H1 (cell line): ENCODE results near the gene CPNE4. TPM values are rescaled to one million over a fixed set of nuclear protein-coding genes. Genes with fewer than 3 reads are reported as not detected.

ENCODE experiments used
- CTCF ChIA-PET: fragments of 300-600 bp; sonication (Branson Sonifier 250); formaldehyde crosslinking; loops from one replicate; lab custom pipeline; 2021; ENCODE audit not compliant: partially characterized antibody; lab: Charles Lee
- POLR2A ChIA-PET: fragments of 300-600 bp; sonication (Branson Sonifier 250); formaldehyde crosslinking; loops from one replicate; lab custom pipeline; 2021; ENCODE audit warnings: inconsistent platforms; ENCODE audit not compliant: partially characterized antibody; lab: Charles Lee
- DNase-seq, 2 experiments: peaks; one replicate each; pipeline versions ENCODE4 v3.0.0 to v3.0.0-alpha.2; 2010 to 2022; ENCODE audit warnings: low spot score in 2 of 2, low read depth in 1 of 2, mixed read lengths in 1 of 2
- FAIRE-seq: peaks from 2 replicates; lab custom pipeline; 2011; peaks lifted over from hg19 to GRCh38; lab: Jason Lieb, UNC
- H2AFZ ChIP-seq: 2 replicates; pipeline ENCODE4 v1.8.1; 2012; ENCODE audit warnings: low read length, inconsistent platforms
- H2AK5ac ChIP-seq: 2 replicates; pipeline ENCODE4 v1.6.1; 2013; ENCODE audit warnings: low read depth, low read length
- H2BK120ac ChIP-seq: replicated peaks from 2 replicates; pipeline ENCODE3; 2013; ENCODE audit warnings: low read depth, low read length, inconsistent platforms
- H2BK12ac ChIP-seq: 2 replicates; pipeline ENCODE4 v1.6.1; 2013; ENCODE audit warnings: low read depth, low read length
- H2BK15ac ChIP-seq: 2 replicates; pipeline ENCODE4 v1.6.1; 2013; ENCODE audit warnings: low read length
- H2BK20ac ChIP-seq: 2 replicates; pipeline ENCODE4 v1.6.1; 2013; ENCODE audit warnings: low read length
- H2BK5ac ChIP-seq: 2 replicates; pipeline ENCODE4 v1.6.1; 2013; ENCODE audit warnings: low read depth, low read length
- H3K14ac ChIP-seq: 2 replicates; pipeline ENCODE4 v1.6.1; 2013; ENCODE audit warnings: inconsistent platforms; ENCODE audit not compliant: insufficient read length
- H3K18ac ChIP-seq: 2 replicates; pipeline ENCODE4 v1.6.1; 2013; ENCODE audit warnings: low read length; ENCODE audit errors: extremely low read depth
- H3K23ac ChIP-seq: 2 replicates; pipeline ENCODE4 v1.6.1; 2013; ENCODE audit warnings: inconsistent platforms; ENCODE audit not compliant: insufficient read length
- H3K23me2 ChIP-seq: 2 replicates; pipeline ENCODE4 v1.6.1; 2013; ENCODE audit warnings: low read depth, low read length
- H3K27ac ChIP-seq: 2 replicates; pipeline ENCODE4 v1.6.1; 2011; ENCODE audit warnings: low read depth, low read length, inconsistent platforms
- H3K27me3 ChIP-seq, 4 experiments: replicated peaks in 1 of 4; 1 replicate in 1 of 4; 2 replicates in 3 of 4; pipeline versions ENCODE4 v1.6.1 to v1.8.1; 2011 to 2013; ENCODE audit warnings: low read length in 3 of 4, mild to moderate bottlenecking in 3 of 4, inconsistent platforms in 2 of 4, mixed read lengths in 2 of 4, moderate library complexity in 1 of 4; ENCODE audit not compliant: control insufficient read depth in 3 of 4, insufficient read depth in 3 of 4; ENCODE audit errors: extremely low read depth in 1 of 4
- H3K36me3 ChIP-seq, 4 experiments: 2 replicates each; pipeline versions ENCODE4 v1.6.1 to v1.8.1; 2011 to 2013; ENCODE audit warnings: mild to moderate bottlenecking in 4 of 4, low read length in 3 of 4, moderate library complexity in 2 of 4, control low read depth in 1 of 4, inconsistent platforms in 1 of 4; ENCODE audit not compliant: insufficient read depth in 4 of 4, control insufficient read depth in 2 of 4
- H3K4ac ChIP-seq: replicated peaks from 2 replicates; pipeline ENCODE3; 2013; ENCODE audit warnings: low read length, low read depth, mixed read lengths, inconsistent platforms; ENCODE audit not compliant: insufficient read length
- H3K4me1 ChIP-seq, 4 experiments: replicated peaks in 1 of 4; 1 replicate in 1 of 4; 2 replicates in 3 of 4; pipeline versions ENCODE4 v1.6.1 to v1.8.1; 2011 to 2013; ENCODE audit warnings: low read length in 3 of 4, inconsistent platforms in 2 of 4, mixed read lengths in 1 of 4; ENCODE audit not compliant: insufficient read depth in 4 of 4, control insufficient read depth in 3 of 4
- H3K4me2 ChIP-seq, 2 experiments: 2 replicates each; pipeline versions ENCODE4 v1.6.1 to v1.8.1; 2011 to 2013; ENCODE audit warnings: low read depth in 2 of 2, low read length in 2 of 2, control low read depth in 1 of 2, inconsistent platforms in 1 of 2, mild to moderate bottlenecking in 1 of 2; ENCODE audit not compliant: insufficient read depth in 1 of 2
- H3K4me3 ChIP-seq, 4 experiments: fragments of 200-600, 300-600 bp in 1 of 4; sonication (generic), shearing (Covaris generic), sonication (Bioruptor Twin) in 1 of 4; 2 replicates each; pipeline versions ENCODE4 v1.5.1 to v1.8.1; 2011 to 2016; ENCODE audit warnings: low read length in 4 of 4, low read depth in 3 of 4, control low read depth in 2 of 4, inconsistent platforms in 2 of 4, mild to moderate bottlenecking in 2 of 4, mixed read lengths in 1 of 4, moderate library complexity in 1 of 4; ENCODE audit not compliant: insufficient read depth in 2 of 4; ENCODE audit errors: extremely low read depth in 1 of 4
- H3K56ac ChIP-seq: replicated peaks from 2 replicates; pipeline ENCODE3; 2013; ENCODE audit warnings: low read depth, mild to moderate bottlenecking, mixed read lengths, low read length, inconsistent platforms; ENCODE audit not compliant: insufficient read length
- H3K79me1 ChIP-seq: 2 replicates; pipeline ENCODE4 v1.6.1; 2013; ENCODE audit warnings: low read depth, low read length, control low read depth
- H3K79me2 ChIP-seq, 2 experiments: 2 replicates each; pipeline versions ENCODE4 v1.6.1 to v1.8.1; 2012 to 2013; ENCODE audit warnings: low read length in 2 of 2, mild to moderate bottlenecking in 2 of 2, inconsistent platforms in 1 of 2; ENCODE audit not compliant: insufficient read depth in 2 of 2, control insufficient read depth in 1 of 2
- H3K9ac ChIP-seq, 4 experiments: replicated peaks in 1 of 4; 1 replicate in 1 of 4; 2 replicates in 3 of 4; pipeline versions ENCODE4 v1.6.1 to v1.8.1; 2011 to 2013; ENCODE audit warnings: low read depth in 3 of 4, low read length in 3 of 4, control low read depth in 2 of 4, mild to moderate bottlenecking in 2 of 4, moderate library complexity in 2 of 4, inconsistent platforms in 1 of 4; ENCODE audit errors: extremely low read depth in 1 of 4
- H3K9me3 ChIP-seq, 2 experiments: 2 replicates each; pipeline versions ENCODE4 v1.6.1 to v1.8.1; 2012 to 2013; ENCODE audit warnings: mild to moderate bottlenecking in 2 of 2, moderate library complexity in 2 of 2, control low read depth in 1 of 2, inconsistent platforms in 1 of 2, low read depth in 1 of 2, low read length in 1 of 2, mixed read lengths in 1 of 2; ENCODE audit not compliant: insufficient read depth in 2 of 2
- H4K20me1 ChIP-seq, 2 experiments: replicated peaks in 1 of 2; 2 replicates each; pipeline versions ENCODE3 to v1.8.1; 2011 to 2013; ENCODE audit warnings: inconsistent platforms in 2 of 2, low read length in 2 of 2, mild to moderate bottlenecking in 1 of 2; ENCODE audit not compliant: insufficient read depth in 2 of 2, control insufficient read depth in 1 of 2
- H4K5ac ChIP-seq: 2 replicates; pipeline ENCODE4 v1.6.1; 2013; ENCODE audit warnings: low read length, low read depth, mixed read lengths, inconsistent platforms; ENCODE audit not compliant: insufficient read length
- H4K8ac ChIP-seq: 2 replicates; pipeline ENCODE4 v1.8.0; 2013; ENCODE audit warnings: mild to moderate bottlenecking, moderate library complexity, low read length, inconsistent platforms; ENCODE audit not compliant: insufficient read depth; ENCODE audit errors: extremely low read depth
- H4K91ac ChIP-seq: replicated peaks from 2 replicates; pipeline ENCODE3; 2013; ENCODE audit warnings: low read length, mixed read lengths, inconsistent platforms; ENCODE audit not compliant: insufficient read length
- ASH2L ChIP-seq: fragments of 200-600, 300-600 bp; sonication (generic); IDR thresholded peaks from one replicate; pipeline ENCODE4 v1.7.1; 2017; ENCODE audit warnings: low read length
- CEBPB ChIP-seq: IDR thresholded peaks from 2 replicates; pipeline ENCODE4 v1.6.1; 2012; ENCODE audit warnings: low read depth, low read length
- CREB1 ChIP-seq: IDR thresholded peaks from 2 replicates; pipeline ENCODE4 v1.6.1; 2012; ENCODE audit warnings: inconsistent platforms
- KDM1A ChIP-seq: fragments of 200-600, 300-600 bp; sonication (generic); IDR thresholded peaks from 2 replicates; pipeline ENCODE4 v1.7.1; 2016; ENCODE audit warnings: mild to moderate bottlenecking, low read length, borderline replicate concordance
- KDM4A ChIP-seq: IDR thresholded peaks from one replicate; pipeline ENCODE4 v1.7.1; 2012; ENCODE audit warnings: low read depth, mild to moderate bottlenecking, moderate library complexity, low read length, inconsistent platforms; ENCODE audit not compliant: severe bottlenecking
- RAD21 ChIP-seq, 2 experiments: IDR thresholded peaks in 1 of 2; conservative IDR thresholded peaks in 1 of 2; 2 replicates each; pipeline ENCODE4 v1.6.1; 2011; ENCODE audit warnings: low read depth in 2 of 2, low read length in 2 of 2, improper control_type of control experiment in 1 of 2, inconsistent platforms in 1 of 2, mild to moderate bottlenecking in 1 of 2, moderate library complexity in 1 of 2
- SIRT6 ChIP-seq: IDR thresholded peaks from one replicate; pipeline ENCODE4 v1.7.1; 2012; ENCODE audit warnings: low read length, inconsistent platforms
- SUZ12 ChIP-seq: fragments of 200-600 bp; sonication (generic); IDR thresholded peaks from 2 replicates; pipeline ENCODE4 v1.6.1; 2012; ENCODE audit warnings: mild to moderate bottlenecking, inconsistent platforms, low read length, moderate library complexity, mixed read lengths
- TAF7 ChIP-seq: optimal IDR thresholded peaks from 2 replicates; pipeline ENCODE3; 2011; ENCODE audit warnings: low read depth, mild to moderate bottlenecking, inconsistent platforms, low read length, moderate library complexity, borderline replicate concordance
- USF2 ChIP-seq: IDR thresholded peaks from 2 replicates; pipeline ENCODE4 v1.6.1; 2011; ENCODE audit warnings: low read length, improper control_type of control experiment
- WGBS, 2 experiments: shearing (Covaris generic) in 1 of 2; methylation state at CpG; one replicate each; pipeline versions ENCODE4 v1.1.6 to v1.1.7; 2013 to 2015; ENCODE audit warnings: low lambda C conversion rate in 2 of 2, mixed read lengths in 2 of 2, inconsistent platforms in 1 of 2, low coverage in 1 of 2, missing lambda C conversion rate in 1 of 2; ENCODE audit not compliant: insufficient replicate concordance in 2 of 2, insufficient coverage in 1 of 2, insufficient read length in 1 of 2; ENCODE audit errors: extremely low coverage in 1 of 2, missing lambda C conversion rate in 1 of 2; 5-methylcytosine and 5-hydroxymethylcytosine counted together
- polyA plus RNA-seq, 7 experiments: library from polyadenylated mRNA; depleted of rRNA in 3 of 7; stranded (reverse) in 5 of 7; unstranded in 2 of 7; fragments of >200 nt in 5 of 7; fragments of 200-250 nt in 2 of 7; gene quantifications; 1 replicate in 5 of 7; 2 replicates in 1 of 7; 4 replicates in 1 of 7; pipeline versions ENCODE4 v1.2.1 to v1.2.3, GENCODE V29; 2011 to 2013; ENCODE audit warnings: missing spikeins in 2 of 7, mixed read lengths in 2 of 7
- total RNA-seq: library from RNA; stranded (reverse); fragmentation: NEBNext Ultra II Directional; extraction: Animal tissue kit (Norgen Biotek cat#: 25700); gene quantifications from 2 replicates; pipeline ENCODE4 v1.2.1, GENCODE V29; 2021

CPNE4 gene
- total and polyA plus RNA-seq, 2 of the 8 experiments (the other 6 are each of a cell fraction or from before 2014, with no cell fraction given), result 0.82 to 3.8 TPM

- H3K4me3 ChIP-seq, result no peak overlapping the region
- no peak overlapping the region for H3K23ac ChIP-seq
- no peak overlapping the region for H3K56ac ChIP-seq
- peaks cover 0 to 20% (median 8%) of the 10 kb centered on the region in 4 experiments; a peak in 6 of 7 replicates for H3K27me3 ChIP-seq
- 60% methylated on average over 3 of the region's 3 CpGs; no CpG with 5 or more reads in 1 of the 2 experiments for WGBS, 2 experiments
- no peaks in the 10 kb centered on the region for H4K20me1 ChIP-seq
- no peak overlapping the region for H3K18ac ChIP-seq
- DNase-seq (no peak), FAIRE-seq (no peak)
- no peaks in the 10 kb centered on the region for H3K79me2 ChIP-seq
- no peak overlapping the region for H3K9ac ChIP-seq
- ChIA-PET CTCF (interaction anchor here (0.8 to 5.7 kb wide), 20 partner anchors 16 to 362 kb away, joined by 3 to 110 read pairs (median 7); no protein-coding TSS in a partner anchor), POLR2A (no interaction called here)
- H2AFZ ChIP-seq, result no peak overlapping the region
- no peak overlapping the region for H4K91ac ChIP-seq
- H4K8ac ChIP-seq, result no peak overlapping the region
- no peak for TF ChIP-seq KDM1A
- no peak for TF ChIP-seq USF2
- TF ChIP-seq ASH2L, result no peak
- TF ChIP-seq RAD21 (IDR thresholded peaks at IDR 0.05 in 1 of 2, conservative IDR thresholded peaks at IDR 0.05 in 1 of 2; ENCODE audit: low read depth in 2 of 2, low read length in 2 of 2), result no peak
- no peak for TF ChIP-seq TAF7
- TF ChIP-seq CEBPB, result no peak
- TF ChIP-seq KDM4A, result no peak
- TF ChIP-seq SUZ12, result no peak
- no peak for TF ChIP-seq SIRT6
- TF ChIP-seq CREB1, result no peak
- no peak overlapping the region for H3K4me2 ChIP-seq
- no peak overlapping the region for H3K4ac ChIP-seq
- no peak overlapping the region for H2BK20ac ChIP-seq
- no peak overlapping the region for H2BK12ac ChIP-seq
- no peaks in the 10 kb centered on the region; a peak in 2 of 7 replicates for H3K4me1 ChIP-seq
- no peak overlapping the region for H3K14ac ChIP-seq
- H2AK5ac ChIP-seq, result no peak overlapping the region
- no peak overlapping the region for H2BK5ac ChIP-seq
- H3K23me2 ChIP-seq, result peaks cover 16% of the 10 kb centered on the region
- no peaks in the 10 kb centered on the region for H3K9me3 ChIP-seq
- no peak overlapping the region for H2BK15ac ChIP-seq
- no peak overlapping the region for H4K5ac ChIP-seq
- no peaks in the 10 kb centered on the region; the same call in 1 of the 2 replicates for H3K79me1 ChIP-seq
- H2BK120ac ChIP-seq, result no peak overlapping the region
- no peaks in the 10 kb centered on the region for H3K36me3 ChIP-seq
- H3K27ac ChIP-seq, result no peak overlapping the region
These were observed 2.2 kb upstream of the CPNE4 start for GRCh38 chr3:132037056-132037455.
